HCT116 (cell line): ENCODE measurements around the gene ELFN2. TPM values are rescaled to one million over a fixed set of nuclear protein-coding genes. Genes with fewer than 3 reads are reported as not detected.

Experiments used
- ATAC-seq: fragments of 200-7000 bp; cut with Tn5 transposase; 2 replicates; pipeline ENCODE4 v1.9.1; 2020; ENCODE audit warnings: mild to moderate bottlenecking, moderate library complexity
- BruUV-seq: library from RNA; stranded (reverse); fragments of 400-500 nt; replicated peaks from 2 replicates; lab custom pipeline; 2021; lab: Mats Ljungman, UMichigan
- CTCF ChIA-PET: fragments of 300-600 bp; sonication (Branson Sonifier 250); formaldehyde crosslinking; loops from one replicate; lab custom pipeline; 2021; ENCODE audit warnings: antibody characterized with exemption; lab: Charles Lee
- POLR2A ChIA-PET: fragments of 300-600, 350-600 bp; sonication (Branson Sonifier 250); formaldehyde crosslinking; loops from one replicate; lab custom pipeline; 2021; ENCODE audit warnings: antibody characterized with exemption; lab: Charles Lee
- RAD21 ChIA-PET, 2 experiments: fragments of 300-600 bp; sonication (Branson Sonifier 250); formaldehyde crosslinking; loops; one replicate each; lab custom pipeline; 2023; ENCODE audit warnings: low total read pairs in 2 of 2; ENCODE audit not compliant: uncharacterized antibody in 2 of 2, unreplicated experiment in 2 of 2, low non-redundant PET in 1 of 2; lab: Charles Lee
- DNase-seq: peaks from one replicate; pipeline ENCODE4 v3.0.0-alpha.2; 2010; ENCODE audit warnings: low read depth, low spot score
- H2AFZ ChIP-seq: fragments of 200-600 bp; shearing (Covaris generic), sonication (generic); 2 replicates; pipeline ENCODE4 v1.6.1; 2017; ENCODE audit warnings: low read depth, mixed run types, mixed read lengths, antibody characterized with exemption, low read length; ENCODE audit not compliant: poor library complexity, severe bottlenecking
- H3K27ac ChIP-seq: 2 replicates; pipeline ENCODE4 v1.5.1; 2012; ENCODE audit warnings: low read depth, low read length
- H3K27me3 ChIP-seq: fragments of 200-600 bp; sonication (generic); 2 replicates; pipeline ENCODE4 v1.6.1; 2016; ENCODE audit warnings: mixed run types, low read length, mixed read lengths; ENCODE audit not compliant: insufficient read depth
- H3K36me3 ChIP-seq, 2 experiments: fragments of 200-500 bp in 1 of 2; fragments of 200-600 bp in 1 of 2; sonication (Bioruptor generic) in 1 of 2; sonication (generic) in 1 of 2; 2 replicates each; pipeline versions ENCODE4 v1.5.1 to v1.6.1; 2014 to 2016; ENCODE audit warnings: low read length in 2 of 2, inconsistent platforms in 1 of 2, mixed read lengths in 1 of 2, mixed run types in 1 of 2; ENCODE audit not compliant: insufficient read depth in 2 of 2, control insufficient read depth in 1 of 2
- H3K4me1 ChIP-seq, 2 experiments: fragments of 200-600 bp in 1 of 2; sonication (generic) in 1 of 2; 2 replicates each; pipeline versions ENCODE4 v1.5.1 to v1.6.1; 2012 to 2017; ENCODE audit warnings: low read length in 2 of 2, inconsistent platforms in 1 of 2, mild to moderate bottlenecking in 1 of 2, mixed read lengths in 1 of 2, mixed run types in 1 of 2, moderate library complexity in 1 of 2; ENCODE audit not compliant: insufficient read depth in 2 of 2, control insufficient read depth in 1 of 2
- H3K4me2 ChIP-seq: fragments of 200-600 bp; sonication (generic); 2 replicates; pipeline ENCODE4 v1.6.1; 2017; ENCODE audit warnings: mixed run types, low read length, mixed read lengths
- H3K4me3 ChIP-seq, 2 experiments: fragments of 200-600 bp in 1 of 2; sonication (generic) in 1 of 2; replicated peaks in 1 of 2; 2 replicates each; pipeline ENCODE4 v1.5.1; 2011 to 2016; ENCODE audit warnings: low read length in 2 of 2, control low read depth in 1 of 2, low read depth in 1 of 2, mild to moderate bottlenecking in 1 of 2, mixed read lengths in 1 of 2, mixed run types in 1 of 2
- H3K79me2 ChIP-seq: fragments of 200-600 bp; sonication (generic); 2 replicates; pipeline ENCODE4 v1.6.1; 2017; ENCODE audit warnings: mild to moderate bottlenecking, mixed run types, low read length, moderate library complexity, mixed read lengths; ENCODE audit not compliant: insufficient read depth
- H3K9ac ChIP-seq: fragments of 200-600 bp; sonication (generic); 2 replicates; pipeline ENCODE4 v1.6.1; 2016; ENCODE audit warnings: low read length, mixed read lengths
- H3K9me2 ChIP-seq: fragments of 200-600 bp; sonication (generic), shearing (Covaris generic); 2 replicates; pipeline ENCODE4 v1.6.1; 2017; ENCODE audit warnings: mixed run types, mild to moderate bottlenecking, moderate library complexity; ENCODE audit not compliant: insufficient read depth
- H3K9me3 ChIP-seq, 2 experiments: fragments of 200-500 bp in 1 of 2; fragments of 200-600 bp in 1 of 2; sonication (Bioruptor generic) in 1 of 2; sonication (generic) in 1 of 2; 2 replicates each; pipeline ENCODE4 v1.6.1; 2014 to 2017; ENCODE audit warnings: low read length in 2 of 2, mixed read lengths in 2 of 2, inconsistent platforms in 1 of 2, low read depth in 1 of 2, mild to moderate bottlenecking in 1 of 2, mixed run types in 1 of 2, moderate library complexity in 1 of 2; ENCODE audit not compliant: control insufficient read depth in 1 of 2, insufficient read depth in 1 of 2
- H4K20me1 ChIP-seq: fragments of 200-600 bp; sonication (generic), shearing (Covaris generic); 2 replicates; pipeline ENCODE4 v1.6.1; 2017; ENCODE audit warnings: mixed run types, mild to moderate bottlenecking, moderate library complexity; ENCODE audit not compliant: insufficient read depth
- CBX3 ChIP-seq: IDR thresholded peaks from 2 replicates; pipeline ENCODE4 v1.6.1; 2012; ENCODE audit warnings: low read depth
- CEBPB ChIP-seq: IDR thresholded peaks from 2 replicates; pipeline ENCODE4 v1.6.1; 2012; ENCODE audit warnings: low read depth
- CTCF ChIP-seq, 3 experiments: fragments of 200-600 bp in 1 of 3; sonication (generic) in 1 of 3; IDR thresholded peaks in 2 of 3; conservative IDR thresholded peaks in 1 of 3; 2 replicates each; pipeline ENCODE4 v1.5.1; 2012 to 2017; ENCODE audit warnings: low read depth in 2 of 3, low read length in 2 of 3, antibody characterized with exemption in 1 of 3, borderline replicate concordance in 1 of 3, control low read depth in 1 of 3, mild to moderate bottlenecking in 1 of 3, mixed read lengths in 1 of 3, mixed run types in 1 of 3, moderate library complexity in 1 of 3; ENCODE audit not compliant: insufficient read depth in 1 of 3
- POLR2AphosphoS5 ChIP-seq: IDR thresholded peaks from 2 replicates; pipeline ENCODE4 v1.6.1; 2011; ENCODE audit warnings: mild to moderate bottlenecking, low read depth, low read length, moderate library complexity
- SP1 ChIP-seq: IDR thresholded peaks from 2 replicates; pipeline ENCODE4 v1.6.1; 2012; ENCODE audit warnings: low read depth
- ZNF274 ChIP-seq: fragments of 200-500 bp; sonication (Bioruptor generic); IDR thresholded peaks from 2 replicates; pipeline ENCODE4 v1.6.1; 2014; ENCODE audit warnings: mild to moderate bottlenecking, low read depth, low read length, inconsistent platforms
- intact Hi-C: fragments of 100-400 bp; cut with micrococcal nuclease; formaldehyde crosslinking; loops from 2 replicates; pipeline ENCODE4 v1.10.0; 2022
- total RNA-seq: library from RNA; stranded (reverse); gene quantifications from one replicate; pipeline ENCODE4 v1.2.1, GENCODE V29; 2021; ENCODE audit not compliant: unreplicated experiment

Gene ELFN2
- total RNA-seq, 1 experiment from 2014 or later, result 45.4 TPM

DNA sequence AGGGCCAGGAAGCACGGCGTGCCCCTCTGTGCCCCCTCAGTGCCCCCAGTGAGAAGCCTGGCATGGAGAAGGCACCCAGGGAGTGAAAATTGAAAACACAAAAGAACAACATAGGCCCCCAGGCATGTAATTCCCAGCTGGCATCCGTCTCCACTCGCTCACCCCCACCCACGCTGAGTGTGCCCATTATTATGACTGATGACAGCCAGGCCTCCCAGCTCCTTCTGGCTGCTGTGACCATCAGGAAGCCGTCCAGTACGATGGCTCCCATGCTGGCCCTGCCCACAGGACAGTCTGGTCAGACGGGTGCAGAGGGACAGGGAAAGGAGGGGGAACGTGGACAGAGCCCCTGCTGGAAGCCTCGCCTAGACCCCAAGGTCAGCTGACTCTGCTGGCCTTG, 30.1 kb downstream of the ELFN2 start:
- intact Hi-C loops, result no loop called here
- ChIA-PET RAD21 (no interaction called here), POLR2A (no interaction called here), CTCF (interaction anchor here (1.2 kb wide), 1 partner anchor 14 kb away, joined by 3 read pairs; no protein-coding TSS in a partner anchor)
- Histone ChIP-seq H2AFZ (no peak overlapping the region), H4K20me1 (no peaks in the 10 kb centered on the region), H3K79me2 (peaks cover 37% of the 10 kb centered on the region), H3K9me3 (no peaks in the 10 kb centered on the region), H3K9ac (no peak overlapping the region), H3K27me3 (no peaks in the 10 kb centered on the region), H3K4me3 (no peak overlapping the region), H3K4me1 (peaks cover 13 to 22% of the 10 kb centered on the region in 2 experiments; a peak in 3 of 4 replicates), H3K36me3 (no peaks in the 10 kb centered on the region), H3K9me2 (no peaks in the 10 kb centered on the region), H3K27ac (no peak overlapping the region), H3K4me2 (no peak overlapping the region)
- ATAC-seq (no peak), DNase-seq (no peak)
- BruUV-seq, result no TSS peak
- no peak for TF ChIP-seq CEBPB
- no peak for TF ChIP-seq POLR2AphosphoS5
- TF ChIP-seq CBX3, result no peak

- TF ChIP-seq SP1 (no peak), CTCF (IDR thresholded peaks at IDR 0.05 in 2 of 3, conservative IDR thresholded peaks at IDR 0.05 in 1 of 3; ENCODE audit: borderline replicate concordance in 1 of 3, insufficient read depth in 1 of 3, low read depth in 2 of 3, low read length in 2 of 3) (no peak), ZNF274 (no peak)
- TF ChIP-seq, all 23 proteins: peak for 0
- H3K79me2 ChIP-seq, result peaks cover 35% of the 10 kb centered on the region
- no peak overlapping the region for H2AFZ ChIP-seq
- H4K20me1 ChIP-seq, result no peaks in the 10 kb centered on the region
- no peaks in the 10 kb centered on the region for H3K9me3 ChIP-seq
- CTCF ChIA-PET, result interaction anchor here (1.2 kb wide), 1 partner anchor 14 kb away, joined by 3 read pairs; no protein-coding TSS in a partner anchor
- H3K4me2 ChIP-seq, result no peak overlapping the region
- ATAC-seq, result no peak
- H3K27ac ChIP-seq, result no peak overlapping the region
- H3K4me1 ChIP-seq, result peaks cover 13 to 17% of the 10 kb centered on the region in 2 experiments; a peak in 3 of 4 replicates
- H3K9me2 ChIP-seq, result no peaks in the 10 kb centered on the region
- no peaks in the 10 kb centered on the region for H3K27me3 ChIP-seq
- no peak overlapping the region for H3K9ac ChIP-seq
- POLR2A ChIA-PET, result interaction anchor here (0.9 kb wide), 1 partner anchor 17 kb away, joined by 3 read pairs; no protein-coding TSS in a partner anchor
- intact Hi-C loops, result no loop called here
- no peaks in the 10 kb centered on the region for H3K36me3 ChIP-seq
- RAD21 ChIA-PET, result interaction anchor here in 1 of 2 experiments (0.6 kb wide), 1 partner anchor 80 kb away, joined by 3 read pairs; no protein-coding TSS in a partner anchor
- BruUV-seq, result no TSS peak
- no peak for DNase-seq
- H3K4me3 ChIP-seq, result no peak overlapping the region
Measured at GRCh38 chr22:37396488-37397084, 30.7 kb downstream of the ELFN2 start.
